GM23338 (cell line): ENCODE data around the gene CNOT4. TPM values are rescaled to one million over a fixed set of nuclear protein-coding genes. Genes with fewer than 3 reads are reported as not detected.

Source experiments
- ATAC-seq: fragments of 200-7000 bp; cut with Tn5 transposase; 3 replicates; pipeline ENCODE4 v1.9.1; 2020
- DNase-seq: peaks from one replicate; pipeline ENCODE4 v3.0.0-alpha.2; 2015; ENCODE audit warnings: low spot score
- H2AFZ ChIP-seq: fragments of 200-600 bp; sonication (generic); 2 replicates; pipeline ENCODE4 v1.8.0; 2016; ENCODE audit warnings: antibody characterized with exemption, mild to moderate bottlenecking, moderate library complexity
- H3F3A ChIP-seq: fragments of 200-600 bp; sonication (generic); replicated peaks from 2 replicates; pipeline ENCODE4 v1.8.0; 2017; ENCODE audit warnings: antibody characterized with exemption, mixed run types, low read depth
- H3K27ac ChIP-seq: fragments of 200-600 bp; sonication (generic); 2 replicates; pipeline ENCODE4 v1.6.1; 2016; ENCODE audit warnings: low read depth
- H3K27me3 ChIP-seq: fragments of 200-600 bp; sonication (generic); 2 replicates; pipeline ENCODE4 v1.8.0; 2016; ENCODE audit warnings: mild to moderate bottlenecking, mixed run types, moderate library complexity; ENCODE audit not compliant: insufficient read depth
- H3K36me3 ChIP-seq: fragments of 200-600 bp; sonication (generic); 2 replicates; pipeline ENCODE4 v1.8.0; 2016; ENCODE audit warnings: mild to moderate bottlenecking; ENCODE audit not compliant: insufficient read depth
- H3K4me1 ChIP-seq: fragments of 200-600 bp; sonication (generic); 2 replicates; pipeline ENCODE4 v1.8.0; 2016; ENCODE audit warnings: mild to moderate bottlenecking, moderate library complexity; ENCODE audit not compliant: insufficient read depth
- H3K4me2 ChIP-seq: fragments of 200-600 bp; sonication (generic); 2 replicates; pipeline ENCODE4 v1.7.1; 2017; ENCODE audit warnings: mixed run types
- H3K4me3 ChIP-seq: fragments of 200-600 bp; sonication (generic); 2 replicates; pipeline ENCODE4 v1.6.1; 2016; ENCODE audit warnings: mixed run types
- H3K79me2 ChIP-seq: fragments of 200-600 bp; sonication (generic); replicated peaks from 2 replicates; pipeline ENCODE4 v1.8.0; 2017; ENCODE audit warnings: mild to moderate bottlenecking; ENCODE audit not compliant: insufficient read depth
- H3K9me2 ChIP-seq: fragments of 200-600 bp; sonication (generic); 2 replicates; pipeline ENCODE4 v1.8.0; 2017; ENCODE audit not compliant: insufficient read depth
- H4K20me1 ChIP-seq: fragments of 200-600 bp; sonication (generic); replicated peaks from 2 replicates; pipeline ENCODE4 v1.8.0; 2017; ENCODE audit warnings: mild to moderate bottlenecking; ENCODE audit not compliant: insufficient read depth
- H3K27ac Mint-ChIP-seq: 2 replicates; pipeline ENCODE4 v1.8.0; 2020; ENCODE audit warnings: inconsistent platforms, mild to moderate bottlenecking, moderate library complexity, mixed read lengths
- H3K27me3 Mint-ChIP-seq: 3 replicates; pipeline ENCODE4 v1.8.0; 2022; ENCODE audit warnings: low read depth, mild to moderate bottlenecking, moderate library complexity, mixed read lengths, inconsistent platforms; ENCODE audit not compliant: insufficient read depth, poor library complexity
- H3K36me3 Mint-ChIP-seq: 3 replicates; pipeline ENCODE4 v1.8.0; 2021; ENCODE audit warnings: low read depth, mild to moderate bottlenecking, inconsistent platforms, moderate library complexity, mixed read lengths
- H3K4me1 Mint-ChIP-seq: 3 replicates; pipeline ENCODE4 v1.8.0; 2020; ENCODE audit warnings: mild to moderate bottlenecking, inconsistent platforms, mixed read lengths
- H3K4me3 Mint-ChIP-seq: 3 replicates; pipeline ENCODE4 v1.8.0; 2021; ENCODE audit warnings: moderate library complexity, mild to moderate bottlenecking, inconsistent platforms, mixed read lengths
- H3K9me3 Mint-ChIP-seq: 3 replicates; pipeline ENCODE4 v1.8.0; 2020; ENCODE audit warnings: moderate library complexity, mild to moderate bottlenecking, inconsistent platforms, mixed read lengths
- CTCF ChIP-seq, 2 experiments: fragments of 200-600 bp in 1 of 2; sonication (generic) in 1 of 2; conservative IDR thresholded peaks; 2 replicates each; pipeline versions ENCODE4 v1.5.1 to v1.6.1; 2016 to 2017; ENCODE audit warnings: antibody characterized with exemption in 2 of 2, low read depth in 2 of 2, mild to moderate bottlenecking in 2 of 2, moderate library complexity in 1 of 2
- EZH2 ChIP-seq: fragments of 200-600 bp; sonication (generic); IDR thresholded peaks from one replicate; pipeline ENCODE4 v1.8.0; 2017; ENCODE audit warnings: antibody characterized with exemption, mild to moderate bottlenecking, low read depth; ENCODE audit not compliant: unreplicated experiment
- EZH2phosphoT487 ChIP-seq: fragments of 200-600 bp; sonication (generic); IDR thresholded peaks from one replicate; pipeline ENCODE4 v1.8.1; 2018; ENCODE audit warnings: antibody characterized with exemption; ENCODE audit not compliant: unreplicated experiment
- NANOG ChIP-seq: IDR thresholded peaks from 2 replicates; pipeline ENCODE4 v1.6.1; 2016; ENCODE audit warnings: antibody characterized with exemption, borderline replicate concordance
- POLR2AphosphoS5 ChIP-seq: IDR thresholded peaks from 2 replicates; pipeline ENCODE4 v1.6.1; 2016; ENCODE audit warnings: antibody characterized with exemption, low read depth
- REST ChIP-seq: IDR thresholded peaks from one replicate; pipeline ENCODE4 v1.6.1; 2018; ENCODE audit warnings: antibody characterized with exemption; ENCODE audit not compliant: unreplicated experiment
- polyA plus RNA-seq: library from polyadenylated mRNA; unstranded; fragments of >200 nt; fragmentation: Nextera tagmentation; extraction: Ambion mirVana; gene quantifications from 2 replicates; pipeline ENCODE4 v1.2.1, GENCODE V29; 2016
- total RNA-seq: library from RNA; depleted of rRNA; stranded (reverse); fragments of >200 nt; shearing (Covaris generic); gene quantifications from 2 replicates; pipeline ENCODE4 v1.2.3, GENCODE V29; 2014
- TF ChIP-seq, protein P1 (sequence below): fragments of 250-450 bp; sonication (Bioruptor Pico); IDR thresholded peaks from 2 replicates; pipeline ENCODE4 v1.5.0; 2020; ENCODE audit warnings: mild to moderate bottlenecking, moderate library complexity

CNOT4 gene
- total and polyA plus RNA-seq, 2 experiments from 2014 or later: 18.9 to 26.2 TPM

- H3K9me2 ChIP-seq: no peaks in the 10 kb centered on the region
- TF ChIP-seq POLR2AphosphoS5 (no peak), NANOG (no peak), EZH2 (no peak), EZH2phosphoT487 (no peak), REST (no peak), CTCF (conservative IDR thresholded peaks at IDR 0.05; ENCODE audit: low read depth in 2 of 2) (no peak)
- TF ChIP-seq, protein P1, sequence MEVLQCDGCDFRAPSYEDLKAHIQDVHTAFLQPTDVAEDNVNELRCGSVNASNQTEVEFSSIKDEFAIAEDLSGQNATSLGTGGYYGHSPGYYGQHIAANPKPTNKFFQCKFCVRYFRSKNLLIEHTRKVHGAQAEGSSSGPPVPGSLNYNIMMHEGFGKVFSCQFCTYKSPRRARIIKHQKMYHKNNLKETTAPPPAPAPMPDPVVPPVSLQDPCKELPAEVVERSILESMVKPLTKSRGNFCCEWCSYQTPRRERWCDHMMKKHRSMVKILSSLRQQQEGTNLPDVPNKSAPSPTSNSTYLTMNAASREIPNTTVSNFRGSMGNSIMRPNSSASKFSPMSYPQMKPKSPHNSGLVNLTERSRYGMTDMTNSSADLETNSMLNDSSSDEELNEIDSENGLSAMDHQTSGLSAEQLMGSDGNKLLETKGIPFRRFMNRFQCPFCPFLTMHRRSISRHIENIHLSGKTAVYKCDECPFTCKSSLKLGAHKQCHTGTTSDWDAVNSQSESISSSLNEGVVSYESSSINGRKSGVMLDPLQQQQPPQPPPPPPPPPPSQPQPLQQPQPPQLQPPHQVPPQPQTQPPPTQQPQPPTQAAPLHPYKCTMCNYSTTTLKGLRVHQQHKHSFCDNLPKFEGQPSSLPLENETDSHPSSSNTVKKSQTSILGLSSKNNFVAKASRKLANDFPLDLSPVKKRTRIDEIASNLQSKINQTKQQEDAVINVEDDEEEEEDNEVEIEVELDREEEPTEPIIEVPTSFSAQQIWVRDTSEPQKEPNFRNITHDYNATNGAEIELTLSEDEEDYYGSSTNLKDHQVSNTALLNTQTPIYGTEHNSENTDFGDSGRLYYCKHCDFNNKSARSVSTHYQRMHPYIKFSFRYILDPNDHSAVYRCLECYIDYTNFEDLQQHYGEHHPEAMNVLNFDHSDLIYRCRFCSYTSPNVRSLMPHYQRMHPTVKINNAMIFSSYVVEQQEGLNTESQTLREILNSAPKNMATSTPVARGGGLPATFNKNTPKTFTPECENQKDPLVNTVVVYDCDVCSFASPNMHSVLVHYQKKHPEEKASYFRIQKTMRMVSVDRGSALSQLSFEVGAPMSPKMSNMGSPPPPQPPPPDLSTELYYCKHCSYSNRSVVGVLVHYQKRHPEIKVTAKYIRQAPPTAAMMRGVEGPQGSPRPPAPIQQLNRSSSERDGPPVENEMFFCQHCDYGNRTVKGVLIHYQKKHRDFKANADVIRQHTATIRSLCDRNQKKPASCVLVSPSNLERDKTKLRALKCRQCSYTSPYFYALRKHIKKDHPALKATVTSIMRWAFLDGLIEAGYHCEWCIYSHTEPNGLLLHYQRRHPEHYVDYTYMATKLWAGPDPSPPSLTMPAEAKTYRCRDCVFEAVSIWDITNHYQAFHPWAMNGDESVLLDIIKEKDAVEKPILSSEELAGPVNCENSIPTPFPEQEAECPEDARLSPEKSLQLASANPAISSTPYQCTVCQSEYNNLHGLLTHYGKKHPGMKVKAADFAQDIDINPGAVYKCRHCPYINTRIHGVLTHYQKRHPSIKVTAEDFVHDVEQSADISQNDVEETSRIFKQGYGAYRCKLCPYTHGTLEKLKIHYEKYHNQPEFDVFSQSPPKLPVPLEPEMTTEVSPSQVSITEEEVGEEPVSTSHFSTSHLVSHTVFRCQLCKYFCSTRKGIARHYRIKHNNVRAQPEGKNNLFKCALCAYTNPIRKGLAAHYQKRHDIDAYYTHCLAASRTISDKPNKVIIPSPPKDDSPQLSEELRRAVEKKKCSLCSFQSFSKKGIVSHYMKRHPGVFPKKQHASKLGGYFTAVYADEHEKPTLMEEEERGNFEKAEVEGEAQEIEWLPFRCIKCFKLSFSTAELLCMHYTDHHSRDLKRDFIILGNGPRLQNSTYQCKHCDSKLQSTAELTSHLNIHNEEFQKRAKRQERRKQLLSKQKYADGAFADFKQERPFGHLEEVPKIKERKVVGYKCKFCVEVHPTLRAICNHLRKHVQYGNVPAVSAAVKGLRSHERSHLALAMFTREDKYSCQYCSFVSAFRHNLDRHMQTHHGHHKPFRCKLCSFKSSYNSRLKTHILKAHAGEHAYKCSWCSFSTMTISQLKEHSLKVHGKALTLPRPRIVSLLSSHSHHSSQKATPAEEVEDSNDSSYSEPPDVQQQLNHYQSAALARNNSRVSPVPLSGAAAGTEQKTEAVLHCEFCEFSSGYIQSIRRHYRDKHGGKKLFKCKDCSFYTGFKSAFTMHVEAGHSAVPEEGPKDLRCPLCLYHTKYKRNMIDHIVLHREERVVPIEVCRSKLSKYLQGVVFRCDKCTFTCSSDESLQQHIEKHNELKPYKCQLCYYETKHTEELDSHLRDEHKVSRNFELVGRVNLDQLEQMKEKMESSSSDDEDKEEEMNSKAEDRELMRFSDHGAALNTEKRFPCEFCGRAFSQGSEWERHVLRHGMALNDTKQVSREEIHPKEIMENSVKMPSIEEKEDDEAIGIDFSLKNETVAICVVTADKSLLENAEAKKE (CRISPR knock-in tag): no peak
- H3K27ac Mint-ChIP-seq: no peak overlapping the region
These were observed 12.6 kb upstream of the CNOT4 start for GRCh38 chr7:135522509-135522908.

More at GRCh38 chr7:135522509-135522908, 12.6 kb upstream of the CNOT4 start:
- no peaks in the 10 kb centered on the region for H3K36me3 Mint-ChIP-seq
- H3K27me3 Mint-ChIP-seq: peaks cover 4% of the 10 kb centered on the region
- H3K9me3 Mint-ChIP-seq: no peaks in the 10 kb centered on the region
- Histone ChIP-seq H2AFZ (peak overlapping the region; percentile 15; the same call in 1 of the 2 replicates), H3F3A (no peaks in the 10 kb centered on the region), H3K27me3 (no peaks in the 10 kb centered on the region), H3K4me2 (no peak overlapping the region), H4K20me1 (no peaks in the 10 kb centered on the region), H3K4me1 (no peaks in the 10 kb centered on the region; the same call in 1 of the 2 replicates), H3K27ac (no peak overlapping the region), H3K36me3 (no peaks in the 10 kb centered on the region), H3K79me2 (no peaks in the 10 kb centered on the region), H3K4me3 (no peak overlapping the region)
- ATAC-seq (no peak), DNase-seq (no peak)
- H3K4me3 Mint-ChIP-seq: no peak overlapping the region
- 0 out of 3 replicates have a peak, but pooled peaks cover 5% of the 10 kb centered on the region for H3K4me1 Mint-ChIP-seq
